ENCODE measurements around the gene FREY1.
A peak's percentile ranks its signal among the peaks of the same experiment; 100 is the strongest.

Gene FREY1

DNA sequence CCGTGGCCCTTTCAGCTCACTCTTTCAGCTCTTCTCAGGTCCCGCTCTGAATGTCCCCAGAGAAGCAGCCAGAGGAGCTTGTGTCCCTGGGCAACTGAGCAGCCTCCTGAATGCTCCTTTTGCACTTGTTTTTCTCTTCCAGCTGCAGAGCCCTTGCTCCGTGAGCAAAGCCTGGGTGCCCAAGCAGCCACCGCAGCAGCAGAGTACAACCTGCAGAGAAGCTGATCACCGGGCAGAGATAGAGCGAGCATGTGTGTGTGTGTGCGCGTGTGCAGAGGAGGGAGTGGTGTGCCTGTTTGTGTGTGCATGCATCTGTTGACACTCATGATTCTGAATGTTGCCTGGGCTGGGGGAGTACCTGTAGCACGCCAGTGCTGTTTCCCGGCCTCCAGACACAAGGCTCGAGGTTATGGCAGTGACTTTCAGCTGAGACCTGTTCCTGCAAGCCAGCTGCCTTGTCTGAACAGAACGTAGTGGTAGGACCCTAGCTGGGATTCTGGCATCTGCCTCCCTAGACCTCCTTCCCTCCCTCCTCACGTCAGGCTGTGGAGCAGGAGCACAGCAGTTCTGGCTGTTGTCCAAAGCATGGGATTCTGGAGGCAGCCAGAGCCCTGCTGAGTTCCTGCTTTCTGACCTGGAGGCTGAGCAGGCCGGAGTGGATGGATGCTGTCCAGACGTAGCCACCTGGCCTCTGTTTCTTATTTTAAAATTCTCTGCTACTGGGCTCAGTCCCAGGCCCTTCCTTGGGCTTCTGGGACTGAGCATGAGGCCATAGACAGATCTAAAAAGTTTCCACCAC, 26.1 kb downstream of the FREY1 start:
- TF ChIP-seq, protein P1, sequence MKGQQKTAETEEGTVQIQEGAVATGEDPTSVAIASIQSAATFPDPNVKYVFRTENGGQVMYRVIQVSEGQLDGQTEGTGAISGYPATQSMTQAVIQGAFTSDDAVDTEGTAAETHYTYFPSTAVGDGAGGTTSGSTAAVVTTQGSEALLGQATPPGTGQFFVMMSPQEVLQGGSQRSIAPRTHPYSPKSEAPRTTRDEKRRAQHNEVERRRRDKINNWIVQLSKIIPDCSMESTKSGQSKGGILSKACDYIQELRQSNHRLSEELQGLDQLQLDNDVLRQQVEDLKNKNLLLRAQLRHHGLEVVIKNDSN (IDR thresholded peaks at IDR 0.05): no peak
- 0 out of 2 replicates have a peak, but pooled peaks have one; percentile 21 for TF ChIP-seq NFIC (IDR thresholded peaks at IDR 0.05)

DNA sequence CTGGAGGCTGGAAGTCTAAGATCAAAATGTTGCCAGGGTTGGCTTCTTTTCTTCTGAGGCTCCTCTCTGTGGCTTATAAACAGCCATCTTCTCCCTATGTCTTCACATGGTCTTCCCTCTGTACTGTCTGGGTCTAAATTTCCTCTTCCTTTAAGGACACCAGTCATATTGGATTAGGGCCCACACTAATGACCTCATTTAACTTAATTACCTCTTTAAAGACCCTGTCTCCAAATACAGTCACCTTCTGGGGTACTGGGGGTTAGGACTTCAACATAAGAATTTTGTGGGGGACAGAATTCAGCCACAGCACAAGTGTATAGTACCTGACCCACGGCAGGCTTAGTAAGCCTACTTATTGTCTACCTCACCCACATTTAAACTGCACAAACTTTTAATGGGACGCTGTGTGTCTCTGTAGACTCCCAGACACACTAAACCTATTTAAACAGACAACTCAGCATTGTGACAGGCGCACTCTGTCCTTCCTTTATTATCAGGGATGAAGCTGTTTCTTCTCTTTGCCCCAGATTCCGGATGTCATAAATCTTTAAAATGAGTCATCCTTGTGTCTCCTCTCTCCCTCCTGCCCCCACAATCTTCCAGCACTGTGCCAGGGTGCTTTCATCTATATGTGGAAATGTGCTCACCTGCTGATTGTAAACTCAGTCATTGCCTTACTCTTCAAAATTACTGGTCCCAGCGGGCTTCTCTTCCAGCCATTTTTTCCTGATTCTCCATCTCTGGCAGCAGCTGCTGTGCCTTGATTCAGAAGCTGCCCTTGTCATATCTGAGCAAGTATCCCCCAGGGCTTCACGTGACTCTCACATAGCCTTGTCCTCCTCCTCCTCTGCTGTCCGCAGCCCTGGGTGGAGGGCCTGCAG, 27.0 kb downstream of the FREY1 start:
- no peak for TF ChIP-seq ZBTB7A (IDR thresholded peaks at IDR 0.05; ENCODE audit: low read depth)
- no peak for TF ChIP-seq FOXM1 (IDR thresholded peaks at IDR 0.05; ENCODE audit: borderline replicate concordance, low read depth)
- TF ChIP-seq EP300 (IDR thresholded peaks at IDR 0.05; ENCODE audit: borderline replicate concordance): no peak
- no peak for TF ChIP-seq YY1 (IDR thresholded peaks at IDR 0.05; ENCODE audit: low read depth)
- no peak for TF ChIP-seq TCF12 (IDR thresholded peaks at IDR 0.05; ENCODE audit: low read depth)
- no peak for TF ChIP-seq TAF1 (IDR thresholded peaks at IDR 0.05; ENCODE audit: low read depth)
- TF ChIP-seq CREB1 (IDR thresholded peaks at IDR 0.05; ENCODE audit: low read depth): no peak
- TF ChIP-seq CEBPB (IDR thresholded peaks at IDR 0.05): no peak
- TF ChIP-seq, protein P1 (IDR thresholded peaks at IDR 0.05): no peak
- TF ChIP-seq TEAD4 (IDR thresholded peaks at IDR 0.05): no peak

DNA sequence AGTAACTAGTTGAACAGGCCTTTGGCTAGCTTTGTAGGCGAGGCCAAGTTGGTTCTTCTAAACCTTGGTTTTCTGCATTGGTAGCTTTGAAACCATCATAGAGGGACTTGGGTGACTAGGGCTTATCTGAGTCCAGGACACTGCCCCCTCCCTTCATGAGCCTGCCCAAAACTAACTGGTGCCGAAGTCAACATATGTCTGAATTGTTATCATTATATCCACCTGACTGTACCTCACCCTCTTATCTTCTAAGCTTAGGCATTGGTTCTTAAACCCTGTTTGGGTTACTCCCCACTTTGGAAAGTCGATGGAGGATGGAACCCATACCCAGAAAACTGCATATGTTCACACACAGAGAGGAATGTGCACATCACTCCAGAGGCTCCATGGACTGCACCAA, 29.2 kb downstream of the FREY1 start:
- TF ChIP-seq, protein P2, sequence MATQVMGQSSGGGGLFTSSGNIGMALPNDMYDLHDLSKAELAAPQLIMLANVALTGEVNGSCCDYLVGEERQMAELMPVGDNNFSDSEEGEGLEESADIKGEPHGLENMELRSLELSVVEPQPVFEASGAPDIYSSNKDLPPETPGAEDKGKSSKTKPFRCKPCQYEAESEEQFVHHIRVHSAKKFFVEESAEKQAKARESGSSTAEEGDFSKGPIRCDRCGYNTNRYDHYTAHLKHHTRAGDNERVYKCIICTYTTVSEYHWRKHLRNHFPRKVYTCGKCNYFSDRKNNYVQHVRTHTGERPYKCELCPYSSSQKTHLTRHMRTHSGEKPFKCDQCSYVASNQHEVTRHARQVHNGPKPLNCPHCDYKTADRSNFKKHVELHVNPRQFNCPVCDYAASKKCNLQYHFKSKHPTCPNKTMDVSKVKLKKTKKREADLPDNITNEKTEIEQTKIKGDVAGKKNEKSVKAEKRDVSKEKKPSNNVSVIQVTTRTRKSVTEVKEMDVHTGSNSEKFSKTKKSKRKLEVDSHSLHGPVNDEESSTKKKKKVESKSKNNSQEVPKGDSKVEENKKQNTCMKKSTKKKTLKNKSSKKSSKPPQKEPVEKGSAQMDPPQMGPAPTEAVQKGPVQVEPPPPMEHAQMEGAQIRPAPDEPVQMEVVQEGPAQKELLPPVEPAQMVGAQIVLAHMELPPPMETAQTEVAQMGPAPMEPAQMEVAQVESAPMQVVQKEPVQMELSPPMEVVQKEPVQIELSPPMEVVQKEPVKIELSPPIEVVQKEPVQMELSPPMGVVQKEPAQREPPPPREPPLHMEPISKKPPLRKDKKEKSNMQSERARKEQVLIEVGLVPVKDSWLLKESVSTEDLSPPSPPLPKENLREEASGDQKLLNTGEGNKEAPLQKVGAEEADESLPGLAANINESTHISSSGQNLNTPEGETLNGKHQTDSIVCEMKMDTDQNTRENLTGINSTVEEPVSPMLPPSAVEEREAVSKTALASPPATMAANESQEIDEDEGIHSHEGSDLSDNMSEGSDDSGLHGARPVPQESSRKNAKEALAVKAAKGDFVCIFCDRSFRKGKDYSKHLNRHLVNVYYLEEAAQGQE (IDR thresholded peaks at IDR 0.05; ENCODE audit: low read depth): no peak
- TF ChIP-seq ZBTB7A (IDR thresholded peaks at IDR 0.05; ENCODE audit: low read depth) (no peak), TCF12 (IDR thresholded peaks at IDR 0.05; ENCODE audit: low read depth) (no peak), FOXM1 (IDR thresholded peaks at IDR 0.05; ENCODE audit: borderline replicate concordance, low read depth) (no peak), EGR1 (IDR thresholded peaks at IDR 0.05) (no peak), TAF1 (IDR thresholded peaks at IDR 0.05; ENCODE audit: low read depth) (no peak), NFIC (IDR thresholded peaks at IDR 0.05) (no peak), YY1 (IDR thresholded peaks at IDR 0.05; ENCODE audit: low read depth) (no peak), CREB1 (IDR thresholded peaks at IDR 0.05; ENCODE audit: low read depth) (no peak)
- TF ChIP-seq, protein P1 (IDR thresholded peaks at IDR 0.05): no peak

DNA sequence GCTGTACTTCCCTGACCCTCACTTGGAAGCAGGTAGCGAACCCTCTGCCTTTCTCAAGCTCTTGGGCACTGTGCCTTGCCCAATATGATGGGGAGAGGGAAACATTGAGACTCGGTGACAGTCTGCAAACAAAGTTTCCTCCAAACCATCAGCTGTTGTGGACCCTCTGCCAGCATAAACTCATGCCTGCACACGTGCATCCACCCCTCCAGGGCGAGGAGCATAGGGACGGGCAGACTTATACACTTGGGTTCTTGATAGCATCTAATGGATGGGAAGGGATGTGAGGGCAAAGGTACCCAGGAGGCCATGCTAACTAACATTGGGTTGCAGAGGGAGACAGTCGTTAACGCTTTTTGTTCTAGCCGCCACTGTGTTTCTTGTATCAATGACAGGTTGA, 29.9 kb downstream of the FREY1 start:
- TF ChIP-seq, protein P1 (IDR thresholded peaks at IDR 0.05): no peak
- TF ChIP-seq TAF1 (IDR thresholded peaks at IDR 0.05; ENCODE audit: low read depth) (no peak), RAD21 (IDR thresholded peaks at IDR 0.05; ENCODE audit: low read depth) (no peak), TCF12 (IDR thresholded peaks at IDR 0.05; ENCODE audit: low read depth) (no peak)

DNA sequence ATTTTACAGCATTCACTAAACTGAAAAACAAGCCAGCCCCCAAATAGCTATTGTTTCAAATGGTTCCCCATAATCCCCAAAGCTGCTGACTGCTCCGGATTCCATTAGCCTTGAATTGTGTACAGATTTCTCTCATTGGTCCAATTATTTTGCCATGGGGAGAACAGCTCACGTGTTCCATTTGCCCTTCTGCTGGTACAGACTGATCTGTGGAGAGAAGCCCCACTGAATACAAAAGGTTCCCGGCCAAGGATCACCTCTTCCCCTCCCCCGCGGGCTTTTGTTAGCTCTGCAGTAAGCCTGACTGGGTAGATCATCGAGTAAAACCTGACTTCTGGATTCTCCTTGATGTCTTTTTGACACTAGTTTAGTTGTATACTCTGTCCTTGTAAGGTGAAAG, 30.7 kb downstream of the FREY1 start:
- TF ChIP-seq, protein P3, sequence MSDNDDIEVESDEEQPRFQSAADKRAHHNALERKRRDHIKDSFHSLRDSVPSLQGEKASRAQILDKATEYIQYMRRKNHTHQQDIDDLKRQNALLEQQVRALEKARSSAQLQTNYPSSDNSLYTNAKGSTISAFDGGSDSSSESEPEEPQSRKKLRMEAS (IDR thresholded peaks at IDR 0.05): no peak
- TF ChIP-seq EGR1 (IDR thresholded peaks at IDR 0.05) (no peak), CREB1 (IDR thresholded peaks at IDR 0.05; ENCODE audit: low read depth) (no peak), ZBTB7A (IDR thresholded peaks at IDR 0.05; ENCODE audit: low read depth) (no peak), YY1 (IDR thresholded peaks at IDR 0.05; ENCODE audit: low read depth) (no peak), NFIC (IDR thresholded peaks at IDR 0.05) (no peak), CEBPB (IDR thresholded peaks at IDR 0.05) (no peak), RAD21 (IDR thresholded peaks at IDR 0.05; ENCODE audit: low read depth) (no peak), TAF1 (IDR thresholded peaks at IDR 0.05; ENCODE audit: low read depth) (no peak), FOXM1 (IDR thresholded peaks at IDR 0.05; ENCODE audit: borderline replicate concordance, low read depth) (no peak), TEAD4 (IDR thresholded peaks at IDR 0.05) (no peak), TCF12 (IDR thresholded peaks at IDR 0.05; ENCODE audit: low read depth) (no peak), EP300 (IDR thresholded peaks at IDR 0.05; ENCODE audit: borderline replicate concordance) (no peak)
- TF ChIP-seq, protein P2 (IDR thresholded peaks at IDR 0.05; ENCODE audit: low read depth): no peak
- TF ChIP-seq, protein P1 (IDR thresholded peaks at IDR 0.05): no peak
